GM21381 (cell line): ENCODE results near the gene NKX6-2.
"Not testable (repeated sequence)": the region's sequence is repeated elsewhere in the genome, so short reads cannot be mapped to it uniquely, and the experiment has no call there.

Source experiments
- ATAC-seq: cut with Tn5 transposase; IDR thresholded peaks from one replicate; pipeline ENCODE4 v1.9.1; 2021; ENCODE audit warnings: mild to moderate bottlenecking, moderate library complexity; ENCODE audit not compliant: unreplicated experiment

Gene NKX6-2

DNA sequence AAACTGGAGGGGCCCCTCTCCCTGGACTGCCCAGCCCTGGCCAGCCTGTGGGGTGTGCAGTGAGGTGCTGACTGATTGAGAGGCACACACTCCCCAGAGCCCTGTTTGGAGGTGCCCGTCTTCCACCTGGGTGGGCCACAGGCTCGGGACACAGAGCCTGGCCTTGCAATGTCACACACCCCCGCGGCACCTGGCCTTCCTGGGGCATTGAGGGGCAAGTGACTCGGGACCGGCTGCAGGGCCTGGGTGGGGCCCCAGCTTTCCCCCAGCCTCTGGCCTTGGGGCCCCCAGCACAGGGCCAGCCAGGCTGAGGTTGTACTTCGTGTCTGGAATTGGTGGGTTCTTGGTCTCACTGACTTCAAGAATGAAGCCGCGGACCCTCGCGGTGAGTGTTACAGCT, 13.9 kb upstream of the NKX6-2 start:
- no peak for ATAC-seq

DNA sequence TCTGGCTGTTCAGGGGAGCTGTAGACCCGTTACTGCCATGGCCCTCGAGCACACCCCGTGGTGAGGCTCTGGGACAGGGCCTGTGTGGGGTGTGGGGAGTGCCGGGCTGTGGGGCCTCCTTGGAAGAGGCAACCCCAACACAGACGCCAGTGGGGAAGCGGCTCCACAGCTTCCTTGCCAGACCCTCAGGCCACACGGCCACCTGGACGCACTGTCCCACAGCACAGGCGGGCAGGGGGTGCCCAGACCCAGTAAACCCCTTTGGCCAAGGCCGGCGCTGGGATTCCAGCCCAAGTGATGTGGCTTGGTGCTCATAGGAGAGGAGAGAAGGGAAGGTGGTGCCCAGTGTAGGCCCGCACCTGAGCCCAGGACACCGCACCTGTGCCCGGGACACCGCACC, 12.9 kb upstream of the NKX6-2 start:
- ATAC-seq, result no peak

DNA sequence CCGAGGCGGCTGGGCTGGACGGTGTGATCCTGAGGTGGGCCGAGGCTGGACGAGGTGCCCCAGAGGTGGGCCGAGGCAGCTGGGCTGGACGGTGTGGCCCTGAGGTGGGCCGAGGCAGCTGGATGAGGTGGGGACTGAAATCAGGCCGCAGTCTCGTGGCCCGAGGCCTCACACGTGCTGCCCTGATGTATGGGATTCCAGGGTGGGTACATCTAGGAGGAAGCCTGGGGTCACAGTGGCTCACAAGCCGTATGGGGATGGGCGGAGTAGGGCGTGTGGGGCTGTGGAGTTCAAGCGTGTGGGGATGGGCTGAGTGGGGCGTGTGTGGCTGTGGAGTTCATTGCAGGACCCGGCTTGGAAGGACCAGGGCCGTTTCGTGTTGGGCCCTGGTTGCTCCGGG, 12.5 kb upstream of the NKX6-2 start:
- ATAC-seq, result no peak

DNA sequence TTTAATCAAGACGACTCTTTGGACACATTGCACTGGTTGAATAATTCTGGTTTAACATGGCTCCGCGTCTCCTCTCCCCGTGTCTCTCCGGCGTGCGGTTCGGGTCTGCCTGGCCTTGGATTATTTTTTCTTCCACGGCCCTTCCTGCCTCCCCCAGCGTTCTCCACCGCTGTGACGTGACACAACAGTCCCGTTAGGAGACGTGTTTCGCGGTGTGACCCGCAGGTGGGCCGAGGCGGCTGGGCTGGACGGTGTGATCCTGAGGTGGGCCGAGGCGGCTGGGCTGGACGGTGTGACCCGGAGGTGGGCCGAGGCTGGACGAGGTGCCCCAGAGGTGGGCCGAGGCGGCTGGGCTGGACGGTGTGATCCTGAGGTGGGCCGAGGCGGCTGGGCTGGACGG, 12.0 kb upstream of the NKX6-2 start:
- ATAC-seq, result not testable (repeated sequence)

DNA sequence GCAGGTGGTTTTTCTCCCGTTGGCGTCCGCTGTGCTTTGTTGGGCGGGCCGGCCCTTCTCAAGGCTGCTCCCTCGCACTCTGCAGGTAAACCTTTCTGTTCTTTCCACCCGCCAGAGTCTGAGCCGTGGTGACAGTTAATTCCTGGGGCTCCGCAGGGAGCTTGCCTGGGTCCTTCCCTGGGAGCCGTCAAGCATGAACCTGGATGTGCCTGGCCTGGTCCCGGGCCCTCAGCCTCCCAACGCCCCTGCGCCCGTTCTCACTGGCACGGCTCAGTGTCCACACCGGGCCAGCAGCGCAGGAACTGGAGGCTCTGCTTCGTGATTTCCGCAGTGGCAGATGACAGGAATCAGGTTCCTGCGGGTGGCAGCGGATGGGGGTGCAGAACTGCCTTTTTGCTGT, 10.9 kb upstream of the NKX6-2 start:
- no peak for ATAC-seq

DNA sequence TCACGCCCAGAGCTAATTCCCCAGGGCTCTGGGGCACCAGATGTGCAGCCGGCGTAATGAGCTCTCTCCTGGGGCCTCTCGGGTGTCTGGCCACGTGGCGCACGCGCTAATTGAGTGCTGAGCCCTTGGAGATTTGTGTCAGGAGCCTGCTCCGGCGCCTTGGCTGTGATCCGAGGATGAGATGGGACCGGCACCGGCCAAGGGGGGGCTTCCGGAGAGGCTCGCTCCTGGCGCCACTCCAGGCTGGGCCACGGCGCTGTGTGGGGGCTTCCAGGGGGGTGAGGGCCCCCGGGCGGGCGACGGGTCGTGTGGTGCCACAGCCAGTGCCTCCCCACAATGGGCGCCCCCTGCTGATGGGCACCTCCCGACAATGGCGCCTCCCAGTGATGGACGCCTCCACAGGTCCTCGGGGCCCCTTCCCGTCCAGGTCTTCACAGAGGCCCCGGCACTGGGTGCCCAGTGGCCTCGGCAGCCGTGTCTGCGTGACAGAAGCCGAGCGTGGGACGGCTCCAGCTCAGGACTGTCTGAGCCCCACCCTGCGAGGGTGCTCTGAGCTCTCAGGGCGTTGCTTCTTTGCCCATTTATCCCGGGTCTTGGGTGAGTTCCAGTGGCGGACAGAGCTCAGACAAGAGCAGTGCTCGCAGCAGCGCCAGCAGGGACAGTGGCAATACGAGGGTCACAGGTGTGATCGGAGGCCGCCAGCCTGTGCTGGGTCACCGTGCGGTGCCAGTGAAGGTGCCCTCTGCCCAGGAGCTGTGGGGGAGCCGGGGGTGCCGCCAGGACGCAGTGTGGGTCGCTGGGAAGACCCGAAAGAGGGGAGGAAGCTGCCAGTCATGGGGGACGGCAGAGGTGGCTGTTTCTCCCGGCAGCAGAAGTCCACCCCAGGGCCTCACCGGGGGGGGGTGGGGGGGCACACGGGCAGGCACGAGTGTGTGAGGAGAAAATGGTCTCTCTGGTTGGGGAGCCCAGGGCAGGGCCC, 8.2 kb upstream of the NKX6-2 start:
- no peak for ATAC-seq

DNA sequence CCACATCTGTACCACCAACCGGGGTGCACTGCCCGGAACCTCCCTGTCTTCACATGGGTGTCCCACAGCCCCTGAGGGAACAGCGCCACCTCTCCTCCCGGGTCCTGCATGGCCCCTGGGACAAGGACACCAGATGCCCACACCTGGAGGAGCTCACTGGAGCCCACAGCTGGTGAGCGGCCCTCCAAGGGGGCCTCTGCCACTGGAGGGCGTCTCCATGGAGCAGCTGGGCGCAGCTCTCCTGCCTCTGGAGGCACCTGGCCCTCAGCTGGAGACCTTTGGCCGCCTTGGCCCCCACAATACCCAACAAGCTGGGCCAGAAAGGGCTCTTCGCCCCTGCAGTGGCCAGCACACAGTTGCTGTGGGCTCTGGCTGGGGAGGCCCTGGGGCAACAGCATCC, 7.3 kb upstream of the NKX6-2 start:
- no peak for ATAC-seq

DNA sequence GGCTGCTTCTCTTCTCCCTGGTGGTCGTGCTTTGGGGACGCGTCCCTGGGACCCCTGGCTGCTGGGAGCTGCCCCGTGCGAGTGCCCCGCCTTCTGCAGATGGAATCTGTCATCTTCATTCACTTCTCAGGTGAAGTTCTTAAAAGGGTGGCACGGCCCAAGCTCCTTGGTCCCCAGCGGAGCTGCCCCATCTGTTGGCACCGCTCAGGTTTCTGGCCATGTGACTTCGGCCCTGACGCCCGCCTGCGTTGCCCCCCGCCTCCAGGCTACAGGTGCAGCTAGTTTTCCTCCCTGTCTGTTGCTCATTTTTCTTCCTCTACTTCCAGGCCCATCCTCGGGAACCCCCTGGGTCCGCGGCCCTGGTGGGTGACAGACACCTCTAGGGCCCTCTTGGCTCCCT, 6.8 kb upstream of the NKX6-2 start:
- no peak for ATAC-seq

DNA sequence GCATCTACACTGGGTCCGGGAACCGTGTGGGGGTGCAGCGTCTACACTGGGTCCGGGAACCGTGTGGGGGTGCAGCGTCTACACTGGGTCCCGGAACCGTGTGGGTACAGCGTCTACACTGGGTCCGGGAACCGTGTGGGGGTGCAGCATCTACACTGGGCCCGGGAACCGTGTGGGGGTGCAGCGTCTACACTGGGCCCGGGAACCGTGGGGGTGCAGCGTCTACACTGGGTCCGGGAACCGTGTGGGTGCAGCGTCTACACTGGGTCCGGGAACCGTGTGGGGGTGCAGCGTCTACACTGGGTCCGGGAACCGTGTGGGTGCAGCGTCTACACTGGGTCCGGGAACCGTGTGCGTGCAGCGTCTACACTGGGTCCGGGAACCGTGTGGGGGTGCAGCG, 6.2 kb upstream of the NKX6-2 start:
- not testable (repeated sequence) for ATAC-seq

DNA sequence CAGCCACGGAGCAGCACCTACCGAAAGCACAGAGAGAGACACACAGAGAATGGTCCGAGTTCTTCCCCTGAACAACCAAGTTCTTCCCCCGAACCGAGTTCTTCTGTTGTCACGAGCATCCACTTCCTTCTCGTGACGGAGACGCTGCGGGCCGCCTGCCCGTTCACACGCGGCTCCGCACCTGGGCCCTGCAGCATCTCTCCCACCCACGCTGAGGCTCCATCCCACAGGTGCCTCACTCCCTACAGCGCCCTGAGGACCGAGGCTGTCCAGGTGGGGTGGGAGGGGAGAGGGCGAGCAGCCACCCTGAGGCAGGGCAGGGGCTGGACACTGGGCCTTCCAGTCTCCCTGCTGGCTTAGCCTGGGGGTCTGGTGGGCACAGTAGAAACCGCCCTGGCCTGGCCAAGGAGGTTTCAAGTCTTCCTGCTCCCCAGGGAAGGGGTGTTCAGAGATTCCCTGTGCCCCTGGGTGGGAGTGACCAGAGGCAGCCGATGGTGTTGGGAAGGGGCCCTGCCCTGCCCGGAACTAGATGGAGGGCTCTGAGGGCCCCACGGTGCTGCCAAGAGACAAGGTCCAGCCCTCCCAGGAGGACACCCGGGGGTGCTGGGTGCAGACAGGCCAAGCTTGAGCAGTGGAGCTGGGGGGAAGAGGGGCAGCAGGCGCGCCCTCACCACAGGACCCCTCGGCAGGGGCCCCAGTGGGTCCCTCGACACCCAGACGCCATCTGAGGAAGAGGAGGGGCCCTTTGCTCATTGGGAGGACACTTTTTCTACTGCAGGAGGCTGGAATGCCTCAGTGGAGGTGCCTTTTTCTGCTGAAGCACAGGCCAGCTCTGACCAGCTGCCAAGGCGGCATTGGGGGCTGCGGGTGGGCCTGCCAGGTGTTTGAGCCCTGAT, 5.2 kb upstream of the NKX6-2 start:
- ATAC-seq, result no peak

DNA sequence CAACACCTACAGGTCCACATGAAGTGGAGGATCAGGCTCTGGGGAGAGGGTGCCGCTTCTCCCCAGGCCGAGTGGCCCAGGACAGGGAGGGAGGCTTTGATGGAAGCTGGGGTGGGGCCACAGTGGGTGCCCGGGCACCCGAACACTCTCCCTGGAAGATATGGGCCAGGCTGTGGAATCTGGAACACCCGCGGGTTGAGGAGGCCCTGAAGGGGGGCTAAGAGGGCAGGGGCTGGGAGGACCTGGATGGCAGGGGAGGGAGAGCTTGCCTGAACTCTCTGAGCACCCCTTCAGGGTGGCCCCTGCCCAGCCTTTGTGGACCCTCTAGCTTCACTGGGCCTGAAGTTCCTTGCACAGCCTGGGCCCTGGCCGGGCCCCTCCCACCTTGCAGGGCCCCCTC, 4.5 kb upstream of the NKX6-2 start:
- no peak for ATAC-seq

DNA sequence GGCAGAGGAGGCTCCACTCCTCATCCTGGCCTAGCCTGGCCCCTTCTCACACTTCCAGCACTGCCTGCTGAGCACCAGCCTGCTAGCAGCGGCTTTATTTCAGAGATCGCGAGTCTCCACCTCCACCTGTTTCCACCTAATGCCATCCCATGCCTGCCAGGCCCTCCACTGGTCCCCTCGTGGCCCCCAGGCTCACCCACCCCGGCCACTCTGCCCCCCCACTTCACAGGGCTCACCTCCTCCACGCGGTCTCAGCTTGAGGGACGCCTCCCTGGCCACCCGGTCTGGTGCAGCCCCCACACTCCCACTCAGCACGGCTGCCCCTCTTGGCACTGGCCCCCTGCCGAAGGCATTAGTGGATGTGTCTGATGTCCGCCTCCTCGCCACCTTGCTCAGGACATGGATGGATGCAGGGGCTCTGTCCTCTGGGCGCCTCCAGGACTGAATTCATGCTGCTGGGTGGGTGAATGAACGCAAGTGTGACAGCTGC, 3.8 kb upstream of the NKX6-2 start:
- ATAC-seq, result no peak

DNA sequence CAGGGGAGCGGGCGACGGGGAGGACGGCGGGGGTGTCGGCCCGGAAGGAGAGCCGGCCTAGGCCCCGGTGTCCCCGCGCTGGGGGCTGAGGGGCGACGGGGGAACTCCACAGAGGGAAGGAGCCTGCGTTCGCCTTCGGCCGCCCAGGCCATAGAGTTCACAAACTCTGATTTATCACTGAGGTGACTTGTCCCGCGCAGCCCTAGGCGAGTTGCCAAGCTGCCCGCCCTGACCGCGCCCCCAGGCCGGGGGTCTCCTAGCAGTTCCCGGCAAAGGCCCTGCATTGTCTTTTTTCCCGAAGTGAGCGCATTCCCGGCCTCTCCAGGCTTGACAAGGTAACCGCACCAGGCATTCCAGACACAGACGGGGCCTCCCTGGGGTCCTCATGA, 2.9 kb upstream of the NKX6-2 start:
- no peak for ATAC-seq

DNA sequence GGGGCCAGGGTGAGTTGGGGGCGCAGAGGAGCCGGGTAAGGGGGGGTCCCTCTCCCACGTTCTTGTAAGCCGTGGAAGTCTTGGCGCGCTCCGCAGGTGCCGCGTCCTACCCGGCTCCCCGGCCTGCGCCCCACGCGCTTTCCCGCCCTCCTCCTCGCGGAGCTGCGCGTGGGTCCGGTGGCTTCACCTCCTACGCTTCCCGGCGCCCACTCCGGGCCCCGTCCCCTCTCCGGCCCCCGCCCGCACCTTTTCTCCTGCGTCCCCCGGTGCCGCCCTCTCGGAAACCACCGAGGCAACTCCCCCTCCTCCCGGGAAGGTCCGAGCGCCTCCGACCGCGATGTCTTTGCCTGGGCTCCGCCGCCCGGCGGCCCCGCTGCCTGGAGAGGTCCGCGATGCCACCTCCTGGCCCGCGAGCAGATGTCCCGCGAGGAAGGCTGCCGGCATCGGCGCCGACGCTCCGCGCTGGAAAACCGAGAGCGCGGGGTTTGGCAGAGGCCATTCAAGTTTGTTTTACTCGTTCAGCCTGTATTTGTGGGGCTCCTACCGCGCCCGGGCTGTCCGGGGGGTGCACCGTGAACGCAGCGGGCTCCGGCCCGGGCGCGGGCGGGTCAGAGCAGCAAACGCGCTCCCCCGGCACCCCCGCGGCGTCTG, 2.4 kb upstream of the NKX6-2 start:
- no peak for ATAC-seq

DNA sequence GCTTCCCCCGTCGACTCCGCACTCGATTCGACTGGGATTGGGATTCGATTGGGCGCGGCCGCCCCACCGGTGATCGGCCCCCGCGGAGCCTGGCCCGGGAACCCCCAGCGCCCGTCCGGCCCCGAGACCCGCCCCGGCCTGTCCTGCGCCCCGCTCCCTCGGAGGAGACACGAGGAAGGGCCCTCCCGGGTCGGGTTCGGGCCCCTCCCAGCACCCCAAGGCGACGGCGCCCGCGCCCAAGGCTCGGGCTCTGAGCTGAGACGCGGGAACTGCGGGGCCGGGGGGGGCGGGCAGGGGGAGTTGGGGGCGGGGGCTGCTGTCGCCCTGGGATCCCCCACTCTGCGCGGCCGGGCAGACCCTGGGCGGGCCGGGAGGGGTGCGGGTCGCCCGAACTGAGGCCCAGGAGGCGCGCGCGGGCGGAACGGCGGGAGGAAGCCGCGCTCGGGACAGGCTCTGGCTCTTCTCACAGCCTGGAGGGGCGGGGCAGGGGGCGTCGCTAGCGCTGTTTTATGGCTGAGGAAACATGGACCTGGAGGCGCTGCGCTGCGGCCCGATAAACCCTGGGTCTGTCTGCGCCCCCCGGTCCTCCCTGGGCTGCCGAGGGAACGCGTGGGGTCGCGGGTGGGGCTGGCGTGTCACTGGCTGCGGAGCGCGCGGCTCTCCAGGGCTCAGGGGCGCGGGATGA, 1.7 kb upstream of the NKX6-2 start:
- ATAC-seq, result no peak

DNA sequence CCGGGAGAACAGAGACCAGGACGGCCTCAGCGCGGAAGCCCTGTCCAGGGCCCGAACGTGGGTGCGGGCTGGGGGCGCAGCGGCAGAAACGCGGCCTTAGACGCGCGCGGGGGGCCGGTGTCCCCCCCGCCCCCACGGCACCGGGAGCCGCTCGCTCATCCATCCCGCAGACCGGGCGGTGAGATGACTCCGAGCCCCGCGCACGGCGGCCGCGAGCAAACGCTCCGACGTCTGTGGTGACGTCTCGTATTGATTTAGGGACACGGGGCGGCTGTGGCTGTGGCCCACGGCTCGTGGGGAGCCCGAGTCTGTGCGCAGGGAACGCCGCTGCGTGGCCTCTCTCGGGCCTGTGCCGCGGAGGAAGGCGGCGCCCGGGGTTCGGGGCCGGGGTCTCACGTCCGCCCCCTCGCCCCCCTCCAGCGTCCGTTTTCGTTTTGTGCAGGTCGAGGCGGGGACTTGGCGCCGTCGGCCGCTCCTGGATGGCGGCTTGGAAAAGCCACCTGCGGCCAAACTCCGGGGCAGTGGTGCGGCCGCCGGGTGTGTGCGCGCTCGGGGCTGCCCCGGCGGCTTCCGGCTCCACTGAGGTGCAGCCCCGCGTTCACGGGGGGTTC, 1.0 kb upstream of the NKX6-2 start:
- no peak for ATAC-seq

DNA sequence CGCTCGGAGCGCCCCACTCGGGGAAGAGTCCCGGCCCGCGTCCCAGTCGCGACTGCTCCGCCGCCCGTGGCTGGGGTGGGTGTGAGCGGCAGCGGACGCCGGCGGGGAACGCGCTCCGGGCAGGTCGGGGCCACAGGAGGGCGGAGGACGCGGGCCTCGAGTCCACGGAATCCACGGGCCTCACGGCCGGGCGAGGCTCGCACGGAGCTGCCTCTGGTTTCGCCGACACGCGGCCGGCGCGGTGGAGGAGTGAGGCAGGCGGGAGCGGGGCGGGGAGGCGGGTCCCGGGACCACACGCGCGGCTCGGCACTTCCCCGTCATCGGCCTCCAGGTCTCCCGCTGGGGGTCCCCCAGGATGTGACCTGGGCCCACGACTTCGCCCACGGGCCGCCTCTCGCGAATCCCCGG, 533 bp upstream of the NKX6-2 start:
- ATAC-seq, result no peak

DNA sequence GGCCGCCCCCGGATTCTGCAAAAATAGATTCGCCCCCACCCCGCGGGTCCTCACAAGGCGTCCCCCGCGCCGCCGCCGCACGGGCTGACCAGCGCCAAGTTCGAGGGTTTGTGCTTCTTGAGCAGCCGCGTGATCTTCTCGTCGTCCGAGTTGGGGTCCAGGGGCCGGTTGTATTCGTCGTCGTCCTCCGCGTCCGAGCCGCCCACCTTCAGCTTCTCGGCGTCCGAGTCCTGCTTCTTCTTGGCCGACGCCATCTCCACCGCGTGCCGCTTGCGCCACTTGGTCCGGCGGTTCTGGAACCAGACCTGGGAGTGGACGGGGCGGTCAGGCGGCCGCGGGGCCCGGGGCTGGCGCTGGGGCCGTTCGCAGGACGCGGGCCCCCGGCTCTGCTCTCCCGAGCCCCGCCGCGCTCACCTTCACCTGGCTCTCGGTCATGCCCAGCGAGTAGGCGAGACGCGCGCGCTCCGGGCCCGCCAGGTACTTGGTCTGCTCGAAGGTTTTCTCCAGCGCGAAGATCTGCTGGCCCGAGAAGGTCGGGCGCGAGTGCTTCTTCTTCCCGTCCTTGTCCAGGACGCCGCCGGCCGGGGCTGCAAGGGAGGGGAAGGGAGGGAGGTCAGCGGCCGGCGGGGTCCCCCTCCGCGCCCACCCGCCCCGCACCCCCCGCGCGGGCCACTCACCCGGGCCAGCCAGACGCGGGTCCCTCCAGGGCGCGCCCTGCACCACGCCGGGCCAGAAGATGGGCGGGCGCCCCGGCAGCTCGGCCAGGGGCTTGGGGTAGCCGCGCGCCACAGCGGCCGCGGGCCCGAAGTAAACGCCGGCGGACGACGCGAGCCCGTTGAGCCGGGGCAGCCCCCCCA, 853 bp downstream of the NKX6-2 start:
- ATAC-seq, result no peak
